PC-3 (cell line): ENCODE measurements around the gene LRRC28.

ENCODE experiments used
- CTCF ChIP-seq: fragments of 300-600 bp; sonication (generic); conservative IDR thresholded peaks from 2 replicates; pipeline ENCODE4 v1.5.1; 2017; ENCODE audit warnings: antibody characterized with exemption, low read depth, mild to moderate bottlenecking, low read length
- EZH2 ChIP-seq: fragments of 300-600 bp; sonication (generic); IDR thresholded peaks from one replicate; pipeline ENCODE4 v1.6.1; 2017; ENCODE audit warnings: antibody characterized with exemption, mild to moderate bottlenecking, low read length; ENCODE audit not compliant: unreplicated experiment
- EZH2phosphoT487 ChIP-seq: fragments of 300-600 bp; sonication (generic); IDR thresholded peaks from 2 replicates; pipeline ENCODE4 v1.6.1; 2018; ENCODE audit warnings: mild to moderate bottlenecking, antibody characterized with exemption, low read length, borderline replicate concordance

GRCh38 chr15:99371180-99372103 lies 120.2 kb downstream of the LRRC28 start:
- TF ChIP-seq CTCF (peak; percentile 33), EZH2phosphoT487 (no peak), EZH2 (no peak)
